Lung (tissue), 12 donors: ENCODE data around the gene ADIRF. TPM values are rescaled to one million over a fixed set of nuclear protein-coding genes. Genes with fewer than 3 reads are reported as not detected.

Source experiments
- ATAC-seq: fragments of 200-7000 bp; cut with Tn5 transposase; one replicate; pipeline ENCODE4 v1.9.1; 2020; ENCODE audit warnings: moderate number of reproducible peaks; ENCODE audit not compliant: insufficient read depth, low FRiP score
- DNase-seq, 3 donors: peaks; one replicate each; pipeline ENCODE4 v3.0.0-alpha.2; 2013 to 2017
- H3K27ac ChIP-seq, 2 donors: one replicate each; pipeline ENCODE4 v1.5.1; 2013; ENCODE audit warnings: mild to moderate bottlenecking in 2 of 2, moderate library complexity in 2 of 2, control low read depth in 1 of 2, inconsistent platforms in 1 of 2, low read depth in 1 of 2, low read length in 1 of 2
- H3K27me3 ChIP-seq, 3 donors: one replicate each; pipeline ENCODE4 v1.5.1; 2013; ENCODE audit warnings: low read length in 2 of 3; ENCODE audit not compliant: control insufficient read depth in 3 of 3, insufficient read depth in 3 of 3
- H3K36me3 ChIP-seq, 4 donors: one replicate each; pipeline ENCODE4 v1.5.1; 2013; ENCODE audit warnings: low read length in 4 of 4, mild to moderate bottlenecking in 1 of 4, moderate library complexity in 1 of 4; ENCODE audit not compliant: control insufficient read depth in 4 of 4, insufficient read depth in 4 of 4
- H3K4me1 ChIP-seq, 5 donors: one replicate each; pipeline ENCODE4 v1.5.1; 2013; ENCODE audit warnings: low read length in 5 of 5, mild to moderate bottlenecking in 2 of 5, moderate library complexity in 1 of 5; ENCODE audit not compliant: control insufficient read depth in 5 of 5, insufficient read depth in 5 of 5
- H3K4me3 ChIP-seq: one replicate; pipeline ENCODE4 v1.5.1; 2013; ENCODE audit warnings: mild to moderate bottlenecking, control low read depth, moderate library complexity
- H3K9ac ChIP-seq, 2 donors: one replicate each; pipeline ENCODE4 v1.5.1; 2013; ENCODE audit warnings: low read length in 2 of 2, control low read depth in 1 of 2; ENCODE audit not compliant: insufficient read depth in 1 of 2
- H3K9me3 ChIP-seq, 4 donors: one replicate each; pipeline ENCODE4 v1.5.1; 2013; ENCODE audit warnings: low read length in 3 of 4, mild to moderate bottlenecking in 1 of 4, moderate library complexity in 1 of 4; ENCODE audit not compliant: control insufficient read depth in 4 of 4, insufficient read depth in 3 of 4
- CTCF ChIP-seq: IDR thresholded peaks from 2 replicates; pipeline ENCODE4 v1.5.1; 2012; ENCODE audit warnings: mild to moderate bottlenecking; ENCODE audit errors: control extremely low read depth, extremely low read depth
- WGBS, 2 donors: extraction: QIAGEN DNeasy Blood & Tissue Kit; methylation state at CpG; one replicate each; pipeline ENCODE4 v1.1.7; 2013; 5-methylcytosine and 5-hydroxymethylcytosine counted together
- polyA plus RNA-seq, 2 donors: library from polyadenylated mRNA; stranded (reverse); fragments of 200-250 nt; gene quantifications; one replicate each; pipeline ENCODE4 v1.2.1, GENCODE V29; 2013
- total RNA-seq, 2 donors: library from RNA; depleted of rRNA in 1 of 2; stranded (reverse); fragments of >200 nt in 1 of 2; gene quantifications; one replicate each; pipeline ENCODE4 v1.2.1, GENCODE V29; 2014 to 2021
- donor health status: control.
- donor health status: control.
- donor health status: Bipolar disorder and iron deficiency.
- donor health status: healthy.
- donor health status: DM: yes; HTN: yes; CAD: no.

The ADIRF gene
- total and polyA plus RNA-seq, 4 donors, result 61.4 to 597 (median 320) TPM

- H3K9me3 ChIP-seq, result no peaks in the 10 kb centered on the region
- H3K9ac ChIP-seq, result no peak overlapping the region
- H3K4me1 ChIP-seq, result peaks cover 0 to 34% (median 30%) of the 10 kb centered on the region in 5 donors
- WGBS, 2 donors, result 75 to 83% methylated on average over 36 to 37 of the region's 37 CpGs
- no peak overlapping the region for H3K4me3 ChIP-seq
- DNase-seq, result peak in 2 of 3 donors; percentile 57 to 64
- no peaks in the 10 kb centered on the region for H3K36me3 ChIP-seq
- peak overlapping the region in 1 of 2 donors; percentile 82 for H3K27ac ChIP-seq
- peak; percentile 60 for TF ChIP-seq CTCF
- no peaks in the 10 kb centered on the region for H3K27me3 ChIP-seq
- peak; percentile 49 for ATAC-seq
Observed at GRCh38 chr10:86960003-86960862, 8.0 kb upstream of the ADIRF start.

- no peak for ATAC-seq
- TF ChIP-seq CTCF, result no peak
- Histone ChIP-seq H3K27me3 (no peaks in the 10 kb centered on the region), H3K9me3 (no peaks in the 10 kb centered on the region), H3K36me3 (no peaks in the 10 kb centered on the region), H3K4me1 (peaks cover 0 to 33% (median 25%) of the 10 kb centered on the region in 5 donors), H3K4me3 (no peak overlapping the region), H3K9ac (no peak overlapping the region), H3K27ac (no peak overlapping the region)
- no peak for DNase-seq
- WGBS, 2 donors, result 79 to 85% methylated on average over 9 of the region's 9 CpGs
Observed at GRCh38 chr10:86960863-86961434, 7.3 kb upstream of the ADIRF start.

GRCh38 chr10:86961481-86962091 is 6.7 kb upstream of the ADIRF start:
- Histone ChIP-seq H3K27ac (no peak overlapping the region), H3K4me3 (no peak overlapping the region), H3K36me3 (no peaks in the 10 kb centered on the region), H3K27me3 (no peaks in the 10 kb centered on the region), H3K9me3 (no peaks in the 10 kb centered on the region), H3K9ac (no peak overlapping the region), H3K4me1 (peaks cover 0 to 36% (median 25%) of the 10 kb centered on the region in 5 donors)
- ATAC-seq, result no peak
- 91 to 95% methylated on average over 12 of the region's 12 CpGs for WGBS, 2 donors
- no peak for TF ChIP-seq CTCF
- no peak for DNase-seq
